ENCODE data around the gene APEH.
A peak's percentile ranks its signal among the peaks of the same experiment; 100 is the strongest.

APEH gene

DNA sequence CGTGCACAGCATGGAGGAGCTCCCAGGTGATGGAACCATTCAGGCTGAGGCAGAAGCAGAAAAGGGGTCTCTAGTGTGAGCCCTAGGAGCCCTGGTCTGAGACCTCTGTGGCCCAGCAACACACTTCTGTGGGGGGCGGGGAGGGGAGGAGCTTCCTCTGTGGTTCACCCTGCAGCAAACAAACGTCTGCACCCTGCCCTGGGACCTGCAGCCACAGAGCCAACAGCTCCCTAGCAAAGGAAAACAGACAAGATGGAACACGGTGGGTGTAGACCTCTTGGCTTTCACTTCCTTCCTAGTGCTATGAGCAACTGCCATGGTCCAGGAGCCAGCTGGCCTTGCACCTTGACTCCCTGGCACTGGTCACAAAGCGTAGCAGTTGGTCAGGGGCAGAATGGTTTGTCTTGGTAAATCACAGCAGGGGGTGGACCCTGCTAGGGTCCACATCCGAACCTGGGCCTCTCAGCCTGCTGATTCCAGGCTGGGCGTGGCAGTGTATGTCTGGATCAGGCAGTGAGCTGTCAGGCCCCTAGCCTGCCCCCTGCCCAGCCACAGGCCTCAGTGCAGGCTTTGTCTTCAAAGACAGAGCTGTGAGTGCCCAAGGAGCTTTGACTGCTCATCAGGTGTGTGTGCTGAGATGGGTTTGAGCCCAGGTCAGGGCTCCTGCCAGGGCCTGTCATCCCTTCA is 38.6 kb downstream of the APEH start:
- no peak for DNase-seq (ENCODE audit: low read depth in 2 of 2)

DNA sequence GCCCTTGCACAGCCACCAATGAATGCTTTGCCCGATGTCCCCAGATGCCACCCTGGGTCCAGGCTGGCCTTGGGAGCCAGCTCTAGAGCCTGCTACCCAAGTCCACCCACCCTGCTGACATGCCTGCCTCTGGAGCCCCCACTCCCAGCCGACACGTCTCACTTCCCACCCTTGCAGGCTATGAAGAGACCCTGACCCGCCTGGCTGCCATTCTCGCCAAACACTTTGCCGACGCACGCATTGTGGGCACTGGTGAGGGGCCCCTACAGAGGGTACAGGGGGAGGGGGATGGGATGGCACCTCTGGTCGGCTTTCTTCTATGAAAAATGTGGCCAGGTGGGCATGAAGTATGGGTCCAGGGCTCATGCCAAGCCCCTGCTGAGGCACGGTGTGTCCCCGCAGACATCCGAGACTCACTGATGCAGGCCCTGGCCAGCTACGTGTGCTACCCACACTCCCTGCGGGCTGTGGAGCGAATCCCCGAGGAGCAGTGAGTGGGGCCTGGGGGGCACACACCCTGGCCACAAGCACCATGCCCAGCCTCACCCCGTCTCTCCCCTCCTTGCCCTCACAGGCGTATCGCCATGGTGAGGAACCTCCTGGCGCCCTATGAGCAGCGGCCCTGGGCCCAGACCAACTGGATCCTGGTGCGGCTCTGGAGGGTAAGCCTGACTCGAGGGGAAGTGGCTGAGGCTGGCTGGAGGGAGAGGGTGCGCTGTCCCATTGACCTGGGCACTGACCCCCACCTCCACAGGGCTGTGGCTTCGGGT is 39.4 kb downstream of the APEH start:
- no peak for DNase-seq (ENCODE audit: low read depth in 2 of 2)

DNA sequence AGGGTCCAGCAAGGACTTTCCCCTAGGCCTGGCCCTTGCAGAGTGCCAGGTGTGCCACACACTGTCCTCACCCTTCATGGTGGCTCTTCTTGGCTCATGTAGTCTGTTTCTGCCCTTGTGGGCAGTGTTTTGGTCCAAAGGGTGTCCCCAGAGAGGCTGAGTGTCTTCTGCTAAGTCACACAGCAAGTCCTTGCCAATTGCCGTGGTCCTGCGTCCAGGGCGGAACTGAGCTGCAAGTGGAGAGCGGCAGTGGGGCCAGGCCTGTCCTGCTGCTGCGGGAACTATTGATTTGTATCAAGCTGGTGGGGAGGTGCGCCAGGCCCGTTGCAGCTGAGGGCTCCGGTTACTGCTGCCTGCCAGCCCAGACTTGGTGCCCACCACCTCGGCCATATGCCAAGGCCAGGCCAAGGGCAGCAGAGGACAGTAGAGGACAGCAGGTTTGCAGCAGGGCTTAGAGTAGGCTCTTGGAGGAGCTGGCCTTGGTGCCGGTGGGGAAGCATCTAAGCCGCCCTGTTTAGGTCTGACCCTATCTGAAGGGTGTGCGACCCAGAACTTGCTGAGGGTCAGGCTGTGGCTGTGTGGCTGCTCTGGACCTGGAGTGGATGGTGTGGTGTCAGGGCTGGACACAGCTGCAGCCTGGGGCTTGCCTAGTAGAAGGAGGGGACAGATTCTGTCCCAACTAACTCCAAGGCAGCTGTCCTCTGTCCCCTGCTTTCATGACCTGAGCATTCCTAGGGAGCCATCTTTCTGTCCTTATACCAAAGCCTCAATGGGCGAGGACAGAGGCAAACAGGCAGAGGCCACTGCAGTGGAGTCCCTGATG is 40.8 kb downstream of the APEH start:
- no peak for DNase-seq (ENCODE audit: low read depth in 2 of 2)

DNA sequence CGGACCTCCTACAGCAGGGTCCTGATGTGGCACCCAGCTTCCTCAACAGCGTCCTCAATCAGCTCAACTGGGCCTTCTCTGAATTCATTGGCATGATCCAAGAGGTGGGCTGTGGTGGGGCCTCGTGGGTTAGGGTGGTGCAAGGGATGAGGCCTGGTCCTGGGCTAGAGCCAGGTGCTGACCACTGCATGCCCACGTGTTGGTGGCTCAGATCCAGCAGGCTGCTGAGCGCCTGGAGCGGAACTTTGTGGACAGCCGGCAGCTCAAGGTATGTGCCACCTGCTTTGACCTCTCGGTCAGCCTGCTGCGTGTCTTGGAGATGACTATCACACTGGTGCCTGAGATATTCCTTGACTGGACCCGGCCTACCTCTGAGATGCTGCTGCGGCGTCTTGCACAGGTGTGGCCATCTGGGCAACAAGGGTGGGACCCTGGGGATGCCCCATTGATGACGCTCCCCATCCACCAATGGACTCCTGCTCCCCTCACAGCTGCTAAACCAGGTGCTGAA is 41.5 kb downstream of the APEH start:
- DNase-seq (ENCODE audit: low read depth in 2 of 2) = no peak

DNA sequence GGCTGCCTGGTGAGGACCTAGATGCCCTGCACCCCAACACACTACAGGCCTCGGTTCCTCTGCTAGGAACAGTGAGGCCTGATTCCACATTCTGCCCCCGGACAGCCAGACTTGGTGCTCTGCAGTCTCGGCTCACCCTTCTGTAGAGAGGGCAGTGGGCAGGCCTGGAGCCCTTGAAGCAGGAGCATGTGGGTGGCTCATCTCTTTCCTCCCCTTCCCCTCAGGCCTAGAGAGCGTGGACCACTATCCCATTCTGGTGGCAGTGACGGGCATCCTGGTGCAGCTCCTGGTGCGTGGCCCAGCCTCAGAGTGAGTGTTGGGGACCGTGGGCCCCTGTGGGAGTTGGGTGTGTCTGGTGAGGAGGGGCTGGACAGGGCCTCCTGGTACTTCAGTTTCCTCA is 42.0 kb downstream of the APEH start:
- DNase-seq (ENCODE audit: low read depth in 2 of 2) = no peak

DNA sequence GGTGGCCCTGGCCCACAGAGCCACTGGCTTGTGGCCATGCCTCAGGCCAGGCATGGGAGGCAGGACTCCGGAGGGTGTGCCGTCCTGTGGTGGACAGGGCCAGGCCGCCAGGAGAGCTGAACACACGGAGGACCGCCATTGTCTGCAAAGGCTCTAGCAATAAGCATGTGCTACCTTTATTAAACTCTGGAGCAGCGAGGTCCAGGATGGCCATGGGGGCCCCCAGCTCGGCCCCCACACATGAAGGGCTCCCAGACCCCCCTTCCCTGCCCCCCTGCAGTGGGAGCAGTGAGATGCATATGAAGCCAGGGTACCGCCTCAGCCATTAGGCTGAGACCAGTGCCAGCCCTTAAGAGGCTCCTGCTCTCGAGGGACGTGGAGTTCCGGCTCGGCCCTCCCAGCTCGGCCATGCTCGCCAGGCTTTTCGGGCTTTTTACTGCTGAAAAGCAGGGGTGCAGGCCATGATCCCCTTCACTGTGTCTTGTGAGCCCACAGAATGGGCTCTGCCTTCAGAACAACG is 42.6 kb downstream of the APEH start:
- DNase-seq (ENCODE audit: low read depth in 2 of 2) = no peak

DNA sequence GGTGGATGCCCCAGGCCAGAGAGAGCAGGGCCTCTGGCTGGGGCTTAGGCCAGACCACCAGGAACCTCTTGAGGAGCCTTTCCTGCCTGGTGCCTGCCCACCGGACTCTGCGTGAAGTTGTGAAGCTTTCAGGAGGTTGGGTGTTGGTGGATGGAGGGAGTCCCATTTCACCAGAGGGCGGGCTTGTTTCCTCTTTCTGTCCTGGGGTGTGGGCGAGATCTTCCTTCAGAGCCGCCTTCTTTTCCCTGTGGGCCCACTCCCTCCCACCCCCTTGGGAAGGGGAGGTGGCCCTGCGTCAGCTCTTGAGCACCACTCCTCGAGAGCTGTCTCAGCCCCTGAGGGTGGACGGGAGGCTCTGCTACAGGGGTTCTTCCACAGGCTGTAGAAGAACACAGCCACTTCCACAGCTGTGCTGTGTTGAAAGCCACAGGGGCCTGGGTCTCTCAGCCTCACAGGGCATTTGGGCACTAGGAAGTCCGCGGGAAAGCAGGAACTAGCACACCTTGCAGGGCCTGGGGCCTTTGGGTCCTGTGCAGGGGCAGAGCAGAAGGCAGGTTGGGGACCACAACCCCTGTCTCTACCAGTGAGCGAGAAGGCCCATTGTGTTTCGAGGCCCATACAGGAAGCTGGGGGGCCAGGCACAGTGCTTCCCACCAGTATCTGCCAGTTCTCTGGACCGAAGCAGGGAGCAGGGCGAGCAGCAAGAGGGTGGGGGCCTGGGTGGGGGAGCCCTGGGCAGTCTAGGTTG is 43.2 kb downstream of the APEH start:
- DNase-seq (ENCODE audit: low read depth in 2 of 2) = no peak

DNA sequence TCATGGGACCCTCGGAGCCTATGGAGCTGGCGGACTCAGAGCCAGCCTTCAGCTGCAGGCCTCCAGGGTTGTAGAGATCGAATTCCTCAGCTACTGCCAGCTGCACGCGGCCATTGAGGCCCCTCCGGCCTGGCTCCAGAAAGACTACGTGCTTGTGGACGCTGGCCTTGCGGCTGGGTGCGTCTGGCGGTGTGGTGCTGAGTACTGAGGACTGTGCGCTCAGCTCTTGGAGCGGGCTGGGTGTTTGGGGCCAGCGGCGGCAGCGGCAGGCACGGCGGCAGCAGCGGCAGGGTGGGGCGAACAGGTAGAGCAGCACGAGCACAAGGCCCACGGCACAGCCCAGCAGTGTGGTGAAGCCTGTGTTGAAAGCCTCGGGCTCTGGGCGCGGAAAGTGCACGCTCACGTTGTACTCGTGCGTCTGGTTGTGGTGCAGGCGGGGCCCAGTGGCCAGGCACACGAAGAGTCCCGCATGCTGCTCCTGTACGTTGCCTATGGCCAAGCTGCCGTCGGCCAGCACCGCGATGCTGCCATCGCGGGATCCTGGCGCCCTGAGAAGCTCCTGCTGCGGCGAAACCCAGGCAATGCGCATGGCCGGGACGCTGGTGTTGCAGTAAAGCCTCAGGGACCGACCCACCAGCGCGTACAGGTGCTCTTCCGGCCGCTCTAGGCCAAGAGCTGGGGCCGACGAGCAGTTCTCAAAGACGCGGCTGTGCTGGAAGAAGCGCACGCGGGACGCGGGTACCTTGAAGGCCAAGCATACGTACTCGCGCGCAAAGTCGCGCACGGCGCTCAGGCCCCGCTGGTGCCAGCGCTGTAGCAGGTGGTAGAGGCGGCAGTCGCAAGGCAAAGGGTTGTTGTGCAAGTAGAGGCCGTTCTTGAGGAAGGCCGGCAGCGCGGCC is 44.1 kb downstream of the APEH start:
- no peak for DNase-seq (ENCODE audit: low read depth in 2 of 2)

DNA sequence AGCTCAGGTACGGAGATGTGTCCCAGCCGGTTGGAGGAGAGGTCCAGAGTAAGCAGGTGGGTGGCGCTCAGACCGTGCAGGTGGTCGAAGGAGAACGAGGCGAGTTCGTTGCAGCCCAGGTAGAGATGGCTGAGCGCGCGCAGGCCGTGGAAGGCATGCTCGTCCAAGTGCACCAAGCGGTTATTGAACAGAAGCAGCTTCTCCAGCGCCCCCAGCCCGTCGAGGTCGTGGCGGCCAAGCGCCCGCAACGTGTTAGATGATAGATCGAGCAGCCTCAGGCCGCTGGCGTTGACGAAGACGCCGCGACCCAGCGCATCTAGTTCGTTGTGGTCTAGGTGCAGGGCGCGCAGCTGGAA is 44.7 kb downstream of the APEH start:
- no peak for DNase-seq (ENCODE audit: low read depth in 2 of 2)

DNA sequence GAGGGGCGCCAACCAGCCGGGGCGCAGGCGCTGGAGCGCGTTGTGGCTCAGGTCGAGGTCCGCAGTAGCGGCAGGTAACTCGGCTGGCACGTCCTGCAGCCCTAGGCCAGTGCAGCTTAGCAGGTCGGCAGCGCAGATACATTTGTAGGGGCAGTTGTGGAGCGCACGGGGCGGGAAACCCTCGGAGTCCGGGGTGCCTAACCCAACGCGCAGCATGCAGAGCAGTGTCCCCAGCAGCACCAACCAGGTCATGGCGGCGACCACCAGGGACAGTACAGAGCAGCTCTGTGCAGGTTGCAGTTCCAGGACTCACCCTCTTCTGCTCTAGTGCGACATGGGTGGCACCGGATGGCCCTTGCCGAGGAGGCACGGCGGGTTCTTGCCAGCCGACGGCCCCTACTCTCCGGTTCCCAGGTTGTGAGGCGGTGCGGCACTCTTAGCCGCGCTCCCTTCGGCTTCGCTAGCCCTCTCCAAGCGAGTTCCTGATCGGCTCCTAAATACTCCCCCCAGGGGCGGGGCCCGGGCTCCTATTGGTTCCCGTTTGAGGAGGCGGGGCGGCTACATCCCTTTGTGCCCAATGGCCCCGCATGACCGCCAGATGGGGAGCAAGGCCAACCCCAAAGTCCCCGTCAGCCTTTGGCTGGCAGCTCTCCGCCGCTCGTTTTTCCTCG is 45.2 kb downstream of the APEH start, which contains the start of gene AMIGO3:
TSS of gene AMIGO3 (minus strand) at position 471 of the 671 bp plus-strand sequence. CDS start at position 252, 219 bp downstream.
- DNase-seq (ENCODE audit: low read depth in 2 of 2) = peak; percentile 87 to 92

DNA sequence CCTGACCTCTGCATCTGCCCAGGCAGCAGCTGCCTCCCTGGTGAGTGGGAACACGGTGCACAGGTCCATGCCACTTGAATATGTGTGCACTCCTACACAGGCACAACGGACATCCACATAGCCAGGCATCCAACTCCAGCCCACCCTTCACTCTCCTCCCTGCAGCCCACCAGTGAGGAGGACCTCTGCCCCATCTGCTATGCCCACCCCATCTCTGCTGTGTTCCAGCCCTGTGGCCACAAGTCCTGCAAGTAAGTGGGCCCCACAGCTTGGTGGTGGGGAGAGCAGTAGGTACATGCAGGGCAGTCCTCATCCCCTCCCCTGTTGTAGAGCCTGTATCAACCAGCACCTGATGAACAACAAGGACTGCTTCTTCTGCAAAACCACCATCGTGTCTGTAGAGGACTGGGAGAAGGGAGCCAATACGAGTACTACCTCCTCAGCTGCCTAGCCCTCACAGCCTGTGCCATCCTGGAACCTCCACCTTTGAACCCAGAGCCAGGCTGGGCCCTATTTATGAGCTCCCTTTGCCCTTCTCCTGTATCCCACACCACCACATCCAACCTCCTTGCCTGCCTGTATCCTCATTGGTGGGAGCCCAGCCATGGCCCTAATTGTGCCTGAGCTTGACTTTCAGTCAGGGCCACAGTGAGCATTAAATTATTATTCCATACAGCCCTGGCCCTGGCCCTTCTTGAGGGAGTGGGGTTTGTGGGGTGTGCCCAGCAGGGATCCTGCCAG is 46.9 kb downstream of the APEH start:
- DNase-seq (ENCODE audit: low read depth in 2 of 2) = no peak

DNA sequence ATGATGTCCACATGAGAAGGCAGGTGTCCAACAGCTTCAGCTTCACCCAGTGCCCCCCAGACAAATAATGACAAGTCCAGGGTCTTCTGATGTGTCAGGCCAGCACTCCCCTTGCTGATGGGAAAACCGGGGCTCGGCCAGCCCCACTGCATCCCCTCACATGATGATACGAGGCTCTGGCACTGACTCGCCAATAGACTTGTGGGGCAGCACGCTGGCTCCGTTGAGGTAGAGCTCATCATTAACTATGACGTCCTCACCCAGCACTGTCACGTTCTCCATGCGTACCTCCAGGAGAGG is 47.4 kb downstream of the APEH start:
- no peak for DNase-seq (ENCODE audit: low read depth in 2 of 2)

DNA sequence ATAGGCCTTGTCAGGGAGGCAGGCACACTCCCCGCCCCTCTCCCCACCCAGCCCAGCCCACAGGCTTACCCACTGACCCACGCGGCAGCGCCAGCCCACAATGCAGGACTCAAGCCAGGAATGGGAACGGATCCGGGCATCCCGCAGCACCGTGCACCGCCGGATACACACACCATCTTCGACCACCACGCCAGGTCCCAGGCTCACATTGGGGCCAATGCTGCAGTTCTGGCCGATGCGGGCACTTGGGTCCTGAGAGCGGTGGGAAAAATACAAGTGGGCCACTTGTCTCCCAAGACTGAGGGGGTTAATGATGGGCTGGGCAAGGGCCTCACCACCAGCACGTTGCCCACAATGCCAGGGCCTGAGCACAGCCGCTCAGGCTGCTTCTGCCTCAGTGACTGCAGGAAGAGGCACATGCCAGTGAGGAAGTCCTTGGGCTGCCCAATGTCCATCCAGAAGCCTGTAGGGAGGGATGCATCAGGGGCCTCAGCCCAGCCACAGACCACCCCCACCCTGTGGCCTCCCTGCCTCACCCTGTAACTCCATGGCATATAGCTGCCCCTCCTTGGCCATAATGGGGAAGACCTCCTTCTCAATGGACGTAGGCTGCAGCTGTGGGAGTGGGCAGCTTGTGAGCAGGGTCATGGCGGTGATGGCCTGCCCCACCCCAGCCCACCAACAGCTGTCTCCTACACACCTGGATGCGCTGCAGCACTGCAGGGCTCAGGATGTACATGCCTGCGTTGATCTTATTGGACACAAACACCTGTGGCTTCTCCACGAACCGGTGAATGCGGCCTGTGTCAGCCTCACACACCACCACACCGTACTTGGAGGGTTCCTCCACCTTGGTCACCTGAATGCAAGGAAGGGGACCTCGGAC is 48.0 kb downstream of the APEH start:
- DNase-seq (ENCODE audit: low read depth in 2 of 2) = no peak

DNA sequence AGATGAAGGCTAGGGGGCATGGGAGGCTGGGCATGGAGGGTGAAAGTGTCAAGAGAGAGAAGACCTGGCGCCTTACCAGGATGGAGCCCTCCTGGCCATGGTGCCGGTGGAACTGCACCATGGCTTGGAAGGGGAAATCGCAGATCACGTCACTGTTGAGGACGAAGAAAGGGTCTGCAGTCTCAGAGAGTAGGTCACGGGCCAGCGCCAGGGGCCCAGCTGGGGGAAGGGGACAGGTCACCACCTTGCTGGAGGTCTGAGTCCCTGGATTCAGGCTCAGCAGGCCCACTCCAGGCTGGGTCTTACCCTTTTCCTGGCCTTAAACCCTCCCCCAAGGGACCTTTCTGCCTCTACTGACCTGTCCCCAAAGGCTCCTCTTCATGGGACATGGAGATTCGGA is 48.7 kb downstream of the APEH start:
- no peak for DNase-seq (ENCODE audit: low read depth in 2 of 2)

DNA sequence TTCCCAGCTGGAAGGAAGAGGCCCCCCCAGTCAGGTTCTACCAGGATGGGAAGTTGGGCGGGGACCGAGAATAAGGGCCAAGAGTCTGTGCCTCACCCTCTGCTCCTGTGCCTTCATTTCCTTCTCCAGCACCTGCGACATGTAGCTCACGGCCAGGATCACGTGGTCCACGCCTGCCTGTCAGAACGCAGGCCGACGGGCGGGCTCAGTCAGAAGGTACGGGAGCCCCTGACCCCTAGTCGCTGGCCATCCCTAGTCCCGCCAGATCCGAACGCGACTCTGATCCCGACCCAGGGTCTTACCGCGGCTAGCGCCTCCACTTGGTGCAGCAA is 49.1 kb downstream of the APEH start:
- DNase-seq (ENCODE audit: low read depth in 2 of 2) = peak; percentile 45 to 55

DNA sequence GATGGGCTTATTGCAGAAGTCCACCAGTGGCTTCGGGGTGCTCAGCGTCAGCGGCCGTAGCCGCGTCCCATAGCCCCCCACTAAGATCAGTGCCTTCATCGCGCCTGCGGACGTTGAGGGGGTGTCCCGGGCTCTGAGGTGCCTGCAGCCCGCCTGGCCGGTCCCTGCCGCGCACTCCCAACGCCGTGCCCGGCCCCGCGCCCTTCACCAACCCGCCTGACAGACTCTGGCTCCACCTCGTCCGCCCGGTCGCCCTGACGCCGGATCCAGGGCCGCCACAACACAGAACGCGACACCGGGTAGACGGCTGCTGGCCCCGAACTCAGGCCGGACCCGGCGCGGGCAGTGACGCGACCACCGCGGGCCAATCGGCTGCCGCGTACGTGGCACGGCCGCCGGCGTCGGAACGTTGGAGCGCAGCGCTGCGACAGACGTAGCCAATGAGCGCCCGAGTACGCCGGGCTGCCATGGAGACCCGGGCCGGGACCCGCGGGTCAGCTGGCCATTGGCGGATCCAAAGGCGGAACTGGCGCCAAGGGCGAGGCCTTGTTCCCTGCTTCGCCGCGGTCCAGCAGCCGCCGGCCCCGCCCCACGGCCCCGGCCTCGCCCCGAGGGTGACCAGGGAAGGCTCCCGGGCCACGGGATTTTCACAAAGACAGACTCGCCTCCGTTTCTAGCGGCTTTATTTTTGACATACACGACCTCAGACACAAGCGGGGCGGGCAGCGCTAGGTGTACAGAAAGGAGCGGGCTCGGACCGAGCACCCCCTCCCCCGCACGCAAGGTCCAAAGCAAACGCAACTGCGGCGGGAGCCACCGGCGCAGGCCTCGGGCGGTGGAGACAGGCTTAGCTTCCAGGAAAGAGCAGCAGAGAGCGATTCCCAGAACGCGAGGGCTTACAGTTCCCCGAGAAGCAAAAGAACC is 49.7 kb downstream of the APEH start, which contains the start of gene GMPPB:
TSS of gene GMPPB (minus strand) at position 324 of the 924 bp plus-strand sequence. CDS start at position 99, 225 bp downstream.
- peak; percentile 90 to 93 for DNase-seq (ENCODE audit: low read depth in 2 of 2)

DNA sequence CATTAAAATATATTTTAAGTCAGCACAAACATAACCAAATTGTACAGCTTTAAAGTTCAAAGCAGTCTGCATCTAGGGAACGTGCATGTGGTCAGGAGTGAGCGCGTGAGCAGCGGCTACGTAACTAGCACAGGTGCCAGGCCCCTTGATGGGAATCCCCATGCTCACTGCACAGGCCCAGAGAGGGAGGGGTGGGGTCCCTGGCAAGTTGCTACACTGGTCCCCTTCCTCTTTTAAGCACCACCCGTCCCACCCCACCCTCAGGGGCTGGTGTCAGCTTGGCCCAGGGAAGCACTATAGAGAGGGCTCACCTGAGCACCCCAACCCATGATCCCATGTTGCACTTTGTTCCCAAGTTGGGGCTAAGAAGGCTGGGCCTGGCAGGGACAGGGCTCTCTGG is 50.4 kb downstream of the APEH start:
- no peak for DNase-seq (ENCODE audit: low read depth in 2 of 2)
